MM.1S (cell line): ENCODE measurements around the gene SLC38A10.
A peak's percentile ranks its signal among the peaks of the same experiment; 100 is the strongest.

ENCODE experiments used
- DNase-seq: peaks from one replicate; pipeline ENCODE4 v3.0.0-alpha.2; 2015
- H2AFZ ChIP-seq: fragments of 300-600 bp; sonication (generic); 2 replicates; pipeline ENCODE4 v1.6.0; 2016; ENCODE audit warnings: antibody characterized with exemption, low read length
- H3F3A ChIP-seq: fragments of 300-600 bp; sonication (generic); 2 replicates; pipeline ENCODE4 v1.6.1; 2016; ENCODE audit warnings: mild to moderate bottlenecking, antibody characterized with exemption, low read length, moderate library complexity, mixed read lengths; ENCODE audit not compliant: insufficient read depth
- H3K27ac ChIP-seq: fragments of 300-600 bp; sonication (generic); 2 replicates; pipeline ENCODE4 v1.5.1; 2016; ENCODE audit warnings: mild to moderate bottlenecking, low read length
- H3K27me3 ChIP-seq: fragments of 300-600 bp; sonication (generic); replicated peaks from 2 replicates; pipeline ENCODE4 v1.6.0; 2016; ENCODE audit warnings: low read length; ENCODE audit not compliant: insufficient read depth
- H3K36me3 ChIP-seq: fragments of 300-600 bp; sonication (generic); replicated peaks from 2 replicates; pipeline ENCODE4 v1.6.1; 2016; ENCODE audit warnings: mild to moderate bottlenecking, low read length, mixed read lengths; ENCODE audit not compliant: insufficient read depth
- H3K4me1 ChIP-seq: fragments of 300-600 bp; sonication (generic); 2 replicates; pipeline ENCODE4 v1.6.1; 2016; ENCODE audit warnings: low read length, mixed read lengths
- H3K4me2 ChIP-seq: fragments of 300-600 bp; sonication (generic); 2 replicates; pipeline ENCODE4 v1.6.0; 2016; ENCODE audit warnings: low read depth, low read length
- H3K4me3 ChIP-seq: fragments of 300-600 bp; sonication (generic); 2 replicates; pipeline ENCODE4 v1.5.1; 2016; ENCODE audit warnings: low read length, mixed read lengths
- H3K79me2 ChIP-seq: fragments of 300-600 bp; sonication (generic); 2 replicates; pipeline ENCODE4 v1.6.1; 2016; ENCODE audit warnings: mixed run types, low read length, mixed read lengths
- H3K9ac ChIP-seq: fragments of 300-600 bp; sonication (generic); 2 replicates; pipeline ENCODE4 v1.6.1; 2016; ENCODE audit warnings: low read length, mixed read lengths
- H3K9me2 ChIP-seq: fragments of 300-600 bp; sonication (generic); replicated peaks from 2 replicates; pipeline ENCODE4 v1.6.1; 2016; ENCODE audit warnings: mild to moderate bottlenecking, low read length, mixed read lengths; ENCODE audit not compliant: insufficient read depth
- H3K9me3 ChIP-seq: fragments of 300-600 bp; sonication (generic); replicated peaks from 2 replicates; pipeline ENCODE4 v1.6.1; 2016; ENCODE audit warnings: mild to moderate bottlenecking, low read length, mixed read lengths; ENCODE audit not compliant: insufficient read depth
- H4K20me1 ChIP-seq: fragments of 300-600 bp; sonication (generic); 2 replicates; pipeline ENCODE4 v1.6.1; 2016; ENCODE audit warnings: mild to moderate bottlenecking, low read length, moderate library complexity, mixed read lengths; ENCODE audit not compliant: insufficient read depth
- CTCF ChIP-seq: fragments of 300-600 bp; sonication (generic); IDR thresholded peaks from 2 replicates; pipeline ENCODE4 v1.5.1; 2016; ENCODE audit warnings: antibody characterized with exemption, low read length, mixed read lengths
- EZH2 ChIP-seq: fragments of 300-600 bp; sonication (generic); optimal IDR thresholded peaks from 2 replicates; pipeline ENCODE3; 2017; ENCODE audit warnings: low read depth, mild to moderate bottlenecking, antibody characterized with exemption, low read length, mixed read lengths
- EZH2phosphoT487 ChIP-seq: fragments of 300-600 bp; sonication (generic); IDR thresholded peaks from 2 replicates; pipeline ENCODE4 v1.6.1; 2018; ENCODE audit warnings: antibody characterized with exemption, low read length

The SLC38A10 gene

DNA sequence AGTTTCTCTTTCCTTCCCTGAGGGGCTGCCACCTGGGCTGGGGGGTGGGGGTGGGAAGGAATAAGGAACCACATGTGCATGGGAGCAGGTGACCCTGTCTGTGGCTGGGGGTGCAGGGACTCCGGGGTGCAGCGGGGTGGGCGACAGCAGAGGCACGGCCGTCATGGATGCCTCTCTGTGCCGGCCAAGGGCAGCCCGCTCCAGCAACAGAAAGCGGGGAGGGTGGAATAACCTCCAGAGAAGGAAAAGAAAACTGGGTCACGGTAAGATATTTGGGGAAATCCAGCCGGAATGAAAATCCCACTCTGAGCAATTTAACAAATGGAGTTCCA is 51.8 kb downstream of the SLC38A10 start:
- Histone ChIP-seq H3K9me3 (no peaks in the 10 kb centered on the region), H2AFZ (no peak overlapping the region), H4K20me1 (no peaks in the 10 kb centered on the region), H3K9ac (no peak overlapping the region), H3K36me3 (no peaks in the 10 kb centered on the region), H3K79me2 (peaks cover 37% of the 10 kb centered on the region), H3K9me2 (no peaks in the 10 kb centered on the region), H3K4me1 (no peaks in the 10 kb centered on the region), H3K4me2 (no peak overlapping the region), H3K4me3 (no peak overlapping the region), H3F3A (peaks cover 9% of the 10 kb centered on the region), H3K27me3 (no peaks in the 10 kb centered on the region), H3K27ac (no peak overlapping the region)
- DNase-seq: no peak
- TF ChIP-seq CTCF (no peak), EZH2 (no peak), EZH2phosphoT487 (no peak)

DNA sequence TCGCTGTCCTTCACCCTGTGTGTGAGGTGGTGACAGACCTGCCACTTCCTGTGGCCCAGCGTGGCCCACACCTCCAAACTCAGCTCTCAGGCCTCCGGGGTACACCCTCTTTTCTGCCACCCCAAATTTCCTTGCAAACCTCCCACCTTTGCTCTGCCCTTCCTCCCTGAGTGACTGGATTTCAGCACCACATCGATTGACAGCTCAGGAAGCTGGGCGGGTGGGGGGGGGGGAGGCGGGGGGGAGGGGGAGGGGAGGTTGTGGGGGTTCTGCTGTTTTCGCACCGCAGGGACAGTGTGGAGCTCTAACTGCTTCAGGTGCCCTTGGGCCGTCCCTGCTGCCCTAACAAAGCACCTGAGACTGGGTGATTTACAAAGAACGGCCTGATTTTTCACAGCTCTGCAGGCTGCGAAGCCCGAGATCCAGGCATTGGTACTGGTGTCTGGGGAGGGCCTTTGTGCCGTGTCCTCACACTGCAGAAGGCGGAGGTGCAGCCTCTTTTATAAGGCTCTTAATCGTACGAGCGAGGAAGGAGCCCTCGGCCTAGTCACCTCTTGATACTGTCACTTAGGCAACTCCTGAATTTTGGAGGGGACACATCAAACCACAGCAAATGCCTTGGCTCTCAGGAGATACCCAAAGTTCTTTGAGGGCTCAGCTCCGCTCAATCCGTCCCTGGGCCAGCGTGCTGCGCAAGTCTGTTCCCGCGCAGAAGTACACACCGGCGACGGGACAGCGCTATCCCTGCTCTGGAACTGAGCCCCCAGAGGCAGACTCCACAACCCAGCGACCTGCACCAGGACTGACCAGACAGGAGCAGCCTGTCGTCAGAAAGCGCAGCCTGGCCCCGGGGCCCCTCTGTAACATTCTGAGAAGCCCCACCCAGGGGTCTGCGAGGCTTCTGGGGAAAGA is 52.4 kb downstream of the SLC38A10 start:
- no peak overlapping the region for H3K4me3 ChIP-seq
- no peak for TF ChIP-seq CTCF
- no peak for TF ChIP-seq EZH2phosphoT487
- TF ChIP-seq EZH2: no peak
- H3K4me1 ChIP-seq: peaks cover 5% of the 10 kb centered on the region
- no peak overlapping the region for H3K9ac ChIP-seq
- H2AFZ ChIP-seq: no peak overlapping the region
- H3K9me3 ChIP-seq: no peaks in the 10 kb centered on the region
- H4K20me1 ChIP-seq: no peaks in the 10 kb centered on the region
- no peaks in the 10 kb centered on the region for H3K27me3 ChIP-seq
- no peak for DNase-seq
- H3K4me2 ChIP-seq: no peak overlapping the region
- peaks cover 43% of the 10 kb centered on the region for H3K79me2 ChIP-seq
- H3K9me2 ChIP-seq: no peaks in the 10 kb centered on the region
- H3F3A ChIP-seq: peaks cover 9% of the 10 kb centered on the region
- no peaks in the 10 kb centered on the region for H3K36me3 ChIP-seq
- H3K27ac ChIP-seq: no peak overlapping the region

DNA sequence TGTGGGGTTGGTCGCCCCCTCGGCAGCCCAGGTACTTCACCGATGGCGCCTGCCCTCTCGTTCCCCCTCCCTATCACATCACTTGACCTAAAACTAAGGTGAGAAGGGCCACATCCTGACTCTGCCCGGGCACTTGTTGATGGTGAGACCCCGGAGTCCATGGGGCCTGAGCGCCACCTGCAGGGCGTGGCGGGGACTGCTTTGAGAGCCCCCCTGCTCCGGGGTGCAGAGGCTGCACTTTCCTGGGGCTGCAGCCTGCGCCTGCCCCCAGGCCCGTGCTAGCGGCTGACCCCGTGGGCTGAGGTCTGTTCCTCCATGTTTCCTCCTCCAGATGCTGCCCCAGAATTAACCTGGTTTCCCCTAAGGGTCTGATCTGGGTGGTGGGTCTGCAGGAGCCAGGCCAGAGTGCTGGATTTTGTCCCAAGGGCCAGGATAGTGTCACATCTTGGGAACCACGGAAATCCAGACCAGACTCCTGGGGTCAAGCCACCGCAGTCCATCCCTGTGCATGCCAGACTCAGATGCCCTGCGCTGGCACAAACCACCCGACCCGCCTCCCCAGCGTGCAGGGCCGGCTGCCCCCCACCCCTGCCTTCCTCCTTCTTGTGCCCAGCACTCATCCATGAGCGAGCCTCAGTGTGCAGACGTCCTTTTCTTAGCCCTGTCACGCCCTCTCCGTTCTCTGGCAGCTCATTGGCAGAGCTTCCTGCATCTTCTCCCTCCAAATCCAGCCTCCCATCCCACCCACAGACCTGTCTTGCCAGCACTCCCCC is 53.3 kb downstream of the SLC38A10 start:
- Histone ChIP-seq H3K9me2 (no peaks in the 10 kb centered on the region), H2AFZ (no peak overlapping the region), H3K4me3 (no peak overlapping the region), H3K9me3 (no peaks in the 10 kb centered on the region), H3K27me3 (no peaks in the 10 kb centered on the region), H3K4me2 (no peak overlapping the region), H3F3A (peaks cover 9% of the 10 kb centered on the region), H3K36me3 (no peaks in the 10 kb centered on the region), H3K4me1 (peaks cover 6% of the 10 kb centered on the region), H3K79me2 (peaks cover 51% of the 10 kb centered on the region), H3K9ac (no peak overlapping the region), H4K20me1 (no peaks in the 10 kb centered on the region), H3K27ac (no peak overlapping the region)
- DNase-seq: peak; percentile 45
- no peak for TF ChIP-seq EZH2phosphoT487
- TF ChIP-seq CTCF: peak; percentile 71
- TF ChIP-seq EZH2: no peak
